Mesothelial cell of epicardium (in vitro differentiated cells): ENCODE data around the gene DNAAF5. TPM values are rescaled to one million over a fixed set of nuclear protein-coding genes. Genes with fewer than 3 reads are reported as not detected.

Experiments used
- DNase-seq, 2 experiments: peaks; one replicate each; pipeline ENCODE4 v3.0.0; 2021; ENCODE audit warnings: low spot score in 2 of 2; ENCODE audit not compliant: unreplicated experiment in 2 of 2
- H3K27ac Mint-ChIP-seq: 2 replicates; pipeline ENCODE4 v1.8.0; 2021; ENCODE audit warnings: mixed read lengths
- H3K27me3 Mint-ChIP-seq: 2 replicates; pipeline ENCODE4 v1.8.0; 2021; ENCODE audit warnings: low read depth, mixed read lengths
- H3K36me3 Mint-ChIP-seq: 2 replicates; pipeline ENCODE4 v1.8.0; 2021; ENCODE audit warnings: mixed read lengths
- H3K4me1 Mint-ChIP-seq: 2 replicates; pipeline ENCODE4 v1.8.0; 2021; ENCODE audit warnings: mixed read lengths
- H3K4me3 Mint-ChIP-seq: 2 replicates; pipeline ENCODE4 v1.8.0; 2021; ENCODE audit warnings: mild to moderate bottlenecking, moderate library complexity, mixed read lengths
- H3K9me3 Mint-ChIP-seq: 2 replicates; pipeline ENCODE4 v1.8.0; 2021; ENCODE audit warnings: mixed read lengths
- total RNA-seq: library from RNA; stranded (reverse); gene quantifications from 3 replicates; pipeline ENCODE4 v1.2.1, GENCODE V29; 2021
- TF ChIP-seq, protein P1 (sequence below): fragments of 200-600 bp; sonication (generic); IDR thresholded peaks from one replicate; pipeline ENCODE4 v1.5.0; 2021; ENCODE audit warnings: antibody characterized with exemption; ENCODE audit not compliant: unreplicated experiment

Gene DNAAF5
- total RNA-seq, 1 donor from 2014 or later, result 39.0 TPM

DNA sequence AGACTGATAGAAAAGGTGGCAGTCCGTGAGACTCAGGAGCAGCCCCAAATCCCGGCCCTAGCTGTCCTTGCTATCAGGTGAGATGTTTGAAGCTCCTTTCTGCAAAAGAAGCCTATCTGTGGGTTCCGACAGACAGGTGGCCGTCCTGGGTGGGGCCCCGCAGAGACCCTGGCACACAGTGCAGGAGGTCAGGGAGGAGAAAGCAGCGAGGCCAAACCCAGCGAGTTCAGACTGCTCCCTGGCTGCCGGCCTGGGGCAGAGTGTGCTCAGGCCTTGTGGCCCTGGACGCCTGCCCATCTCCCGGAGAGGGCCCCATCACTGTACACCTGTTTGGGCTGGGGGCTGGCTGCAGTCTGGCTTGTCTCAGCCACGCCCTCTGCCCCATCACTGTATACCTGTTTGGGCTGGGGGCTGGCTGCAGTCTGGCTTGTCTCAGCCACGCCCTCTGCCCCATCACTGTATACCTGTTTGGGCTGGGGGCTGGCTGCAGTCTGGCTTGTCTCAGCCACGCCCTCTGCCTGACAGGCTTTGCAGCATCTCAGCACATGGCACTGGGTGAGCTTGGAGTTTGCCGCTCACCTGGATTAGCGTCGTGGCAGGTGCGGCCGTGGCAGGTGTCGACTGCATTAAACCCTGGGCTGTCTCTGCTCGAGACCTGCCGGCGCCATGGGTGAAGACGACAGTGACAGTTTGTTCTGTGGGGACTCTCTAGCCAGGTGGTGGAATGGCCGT, 12.4 kb downstream of the DNAAF5 start:
- Mint-ChIP-seq H3K4me1 (peaks cover 4% of the 10 kb centered on the region), H3K4me3 (no peak overlapping the region), H3K27me3 (no peaks in the 10 kb centered on the region), H3K27ac (no peak overlapping the region), H3K36me3 (peaks cover 15% of the 10 kb centered on the region), H3K9me3 (no peaks in the 10 kb centered on the region)
- DNase-seq, result no peak
- TF ChIP-seq, protein P1, sequence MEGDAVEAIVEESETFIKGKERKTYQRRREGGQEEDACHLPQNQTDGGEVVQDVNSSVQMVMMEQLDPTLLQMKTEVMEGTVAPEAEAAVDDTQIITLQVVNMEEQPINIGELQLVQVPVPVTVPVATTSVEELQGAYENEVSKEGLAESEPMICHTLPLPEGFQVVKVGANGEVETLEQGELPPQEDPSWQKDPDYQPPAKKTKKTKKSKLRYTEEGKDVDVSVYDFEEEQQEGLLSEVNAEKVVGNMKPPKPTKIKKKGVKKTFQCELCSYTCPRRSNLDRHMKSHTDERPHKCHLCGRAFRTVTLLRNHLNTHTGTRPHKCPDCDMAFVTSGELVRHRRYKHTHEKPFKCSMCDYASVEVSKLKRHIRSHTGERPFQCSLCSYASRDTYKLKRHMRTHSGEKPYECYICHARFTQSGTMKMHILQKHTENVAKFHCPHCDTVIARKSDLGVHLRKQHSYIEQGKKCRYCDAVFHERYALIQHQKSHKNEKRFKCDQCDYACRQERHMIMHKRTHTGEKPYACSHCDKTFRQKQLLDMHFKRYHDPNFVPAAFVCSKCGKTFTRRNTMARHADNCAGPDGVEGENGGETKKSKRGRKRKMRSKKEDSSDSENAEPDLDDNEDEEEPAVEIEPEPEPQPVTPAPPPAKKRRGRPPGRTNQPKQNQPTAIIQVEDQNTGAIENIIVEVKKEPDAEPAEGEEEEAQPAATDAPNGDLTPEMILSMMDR, result no peak

DNA sequence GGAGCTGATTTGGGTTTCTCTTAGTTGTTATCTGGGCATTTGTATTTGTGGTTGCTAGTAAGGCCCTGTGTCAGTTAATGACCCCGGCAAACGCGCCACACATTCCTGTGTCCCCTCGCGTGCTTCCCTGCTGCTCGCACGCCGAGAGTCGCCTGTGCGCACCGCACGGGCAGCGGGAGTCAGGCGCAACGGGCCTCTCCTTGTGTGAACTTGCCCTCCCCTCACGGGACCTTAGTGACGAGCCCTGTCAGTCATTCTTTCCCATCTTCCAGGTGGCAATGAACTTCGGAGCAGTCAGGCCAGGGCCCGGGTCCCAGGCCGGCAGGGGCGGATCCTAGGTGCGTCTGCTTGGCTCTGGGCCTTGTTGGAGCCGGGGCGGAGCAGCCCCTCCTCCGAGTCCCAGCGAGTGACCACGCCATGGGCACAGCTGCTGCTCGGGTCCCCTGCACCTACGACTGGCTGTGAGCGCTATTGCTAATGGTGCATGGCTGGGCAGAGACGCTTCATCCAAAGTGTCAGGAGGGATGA, 13.0 kb downstream of the DNAAF5 start:
- no peaks in the 10 kb centered on the region for H3K27me3 Mint-ChIP-seq
- DNase-seq, result no peak
- peaks cover 15% of the 10 kb centered on the region for H3K36me3 Mint-ChIP-seq
- TF ChIP-seq, protein P1, result no peak
- H3K27ac Mint-ChIP-seq, result no peak overlapping the region
- H3K4me1 Mint-ChIP-seq, result peaks cover 4% of the 10 kb centered on the region
- no peaks in the 10 kb centered on the region for H3K9me3 Mint-ChIP-seq
- H3K4me3 Mint-ChIP-seq, result no peak overlapping the region

DNA sequence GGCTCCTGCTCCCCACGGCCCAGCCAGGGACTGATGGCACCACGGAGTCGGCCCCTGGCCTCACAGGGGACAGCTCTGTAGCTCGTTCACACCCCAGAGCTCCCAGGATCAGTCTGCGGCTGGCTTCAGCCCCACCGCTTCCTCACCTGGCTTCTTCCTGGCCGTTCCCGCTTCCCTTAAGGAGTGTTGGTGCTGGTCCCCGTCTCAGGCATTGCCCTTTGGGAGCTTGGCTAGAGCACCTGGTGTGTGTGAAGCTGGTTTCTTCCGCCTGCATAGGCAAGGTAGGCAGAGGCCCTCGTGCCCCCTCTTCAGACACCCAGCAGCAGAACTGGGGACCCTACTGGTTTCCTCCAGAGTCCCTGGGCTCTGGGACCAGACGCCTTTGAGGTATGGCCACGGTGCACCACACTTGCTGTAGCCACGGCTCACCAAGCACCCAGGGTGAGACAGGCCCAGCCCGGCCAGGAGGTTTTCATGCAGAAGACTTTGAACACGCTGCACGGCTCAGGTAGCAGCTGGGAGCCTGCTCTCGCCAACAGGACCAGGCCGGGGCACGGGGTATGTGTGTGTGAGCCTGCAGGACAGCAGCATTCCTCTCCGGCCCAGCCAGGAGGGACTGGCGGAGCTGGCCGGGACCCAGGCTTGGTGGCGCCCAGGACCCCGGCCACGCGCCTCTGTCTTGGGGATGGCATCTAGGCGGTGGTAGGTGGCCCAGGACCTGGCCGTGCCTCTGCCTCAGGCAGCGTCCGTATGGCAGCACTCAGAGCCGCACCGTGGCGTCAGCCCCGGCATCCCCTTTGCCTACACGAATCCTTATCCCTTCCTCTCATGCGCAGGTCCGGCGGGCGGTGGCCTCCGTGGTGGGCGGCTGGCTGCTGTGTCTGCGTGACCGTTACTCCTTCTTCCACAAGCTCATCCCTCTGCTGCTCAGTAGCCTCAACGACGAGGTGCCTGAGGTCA, 13.8 kb downstream of the DNAAF5 start:
- Mint-ChIP-seq H3K27ac (no peak overlapping the region), H3K9me3 (no peaks in the 10 kb centered on the region), H3K36me3 (peaks cover 21% of the 10 kb centered on the region), H3K27me3 (no peaks in the 10 kb centered on the region), H3K4me3 (no peak overlapping the region), H3K4me1 (peaks cover 4% of the 10 kb centered on the region)
- TF ChIP-seq, protein P1, result no peak
- no peak for DNase-seq

DNA sequence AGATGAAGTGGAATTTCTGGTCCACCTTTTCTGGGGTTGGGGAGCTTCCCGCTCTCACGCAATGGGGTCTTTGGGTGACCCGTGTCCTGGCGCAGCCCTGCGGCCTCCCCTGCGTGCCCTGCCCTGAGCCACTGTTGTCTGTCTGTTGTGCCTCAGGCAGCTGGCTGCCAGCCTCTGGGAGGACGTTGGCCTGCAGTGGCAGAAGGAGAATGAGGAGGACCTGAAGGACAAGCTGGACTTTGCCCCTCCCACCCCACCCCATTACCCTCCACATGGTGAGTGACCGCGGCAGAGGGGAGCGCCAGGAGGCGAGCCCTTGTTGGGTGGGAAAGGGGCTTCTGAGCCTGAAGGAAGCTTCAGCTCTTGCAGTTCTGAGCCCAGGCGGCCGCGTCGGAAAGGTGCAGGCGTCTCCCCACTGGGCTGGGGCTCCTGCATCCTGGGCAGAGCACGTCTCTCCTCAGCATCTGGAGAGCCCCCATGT, 14.7 kb downstream of the DNAAF5 start:
- Mint-ChIP-seq H3K4me3 (no peak overlapping the region), H3K9me3 (no peaks in the 10 kb centered on the region), H3K27me3 (no peaks in the 10 kb centered on the region), H3K36me3 (peaks cover 26% of the 10 kb centered on the region), H3K4me1 (peaks cover 4% of the 10 kb centered on the region), H3K27ac (no peak overlapping the region)
- DNase-seq, result no peak
- TF ChIP-seq, protein P1, result no peak

DNA sequence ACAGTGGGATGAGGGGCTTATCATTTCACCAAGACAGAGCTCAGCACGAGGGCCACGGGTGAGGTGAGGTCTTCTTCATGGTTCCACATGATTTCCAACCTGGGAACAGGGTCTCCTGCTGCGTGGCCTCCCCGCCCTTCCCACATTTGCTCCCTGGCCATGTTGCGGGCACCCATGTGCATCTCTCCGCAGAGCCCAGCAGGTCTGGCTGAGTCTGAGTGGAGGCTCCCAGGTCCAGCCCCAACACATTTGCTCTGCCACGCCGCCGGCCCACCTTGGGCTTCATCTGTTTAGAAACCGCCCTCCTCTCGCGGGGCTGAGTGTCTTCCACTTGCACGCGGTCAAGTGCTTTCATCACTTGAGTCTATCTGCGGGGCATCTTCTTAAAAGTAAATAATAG, 15.4 kb downstream of the DNAAF5 start:
- no peaks in the 10 kb centered on the region for H3K9me3 Mint-ChIP-seq
- no peak for DNase-seq
- H3K36me3 Mint-ChIP-seq, result peaks cover 26% of the 10 kb centered on the region
- H3K27me3 Mint-ChIP-seq, result no peaks in the 10 kb centered on the region
- no peak overlapping the region for H3K4me3 Mint-ChIP-seq
- TF ChIP-seq, protein P1, result no peak
- no peak overlapping the region for H3K27ac Mint-ChIP-seq
- peaks cover 4% of the 10 kb centered on the region for H3K4me1 Mint-ChIP-seq
